Activated B cell treated with CpG ODN at 0.5 μM for 24 hours (primary cell): Measurements from ENCODE around the gene KAZN. TPM values are rescaled to one million over a fixed set of nuclear protein-coding genes. Genes with fewer than 3 reads are reported as not detected.

Experiments
- ATAC-seq: fragments of 200-7000 bp; cut with Tn5 transposase; one replicate; pipeline ENCODE4 v1.10.0; 2021; ENCODE audit warnings: low read depth, mild to moderate bottlenecking, moderate library complexity
- CTCF ChIA-PET: fragments of 350-600 bp; sonication (Branson Sonifier 250); formaldehyde crosslinking; loops from one replicate; lab custom pipeline; 2021; ENCODE audit warnings: antibody characterized with exemption; lab: Charles Lee
- POLR2A ChIA-PET: fragments of 350-600 bp; sonication (Branson Sonifier 250); formaldehyde crosslinking; loops from one replicate; lab custom pipeline; 2021; ENCODE audit warnings: antibody characterized with exemption; lab: Charles Lee
- DNase-seq: peaks from one replicate; pipeline ENCODE4 v3.0.0; 2022
- H3K27ac Mint-ChIP-seq: one replicate; pipeline ENCODE4 v1.8.0; 2020; ENCODE audit warnings: mixed read lengths
- H3K27me3 Mint-ChIP-seq: one replicate; pipeline ENCODE4 v1.8.0; 2021; ENCODE audit warnings: mixed read lengths
- H3K36me3 Mint-ChIP-seq: one replicate; pipeline ENCODE4 v1.8.0; 2021; ENCODE audit warnings: low read depth, mixed read lengths
- H3K4me1 Mint-ChIP-seq: one replicate; pipeline ENCODE4 v1.8.0; 2021; ENCODE audit warnings: mixed read lengths
- H3K4me3 Mint-ChIP-seq: one replicate; pipeline ENCODE4 v1.8.0; 2020; ENCODE audit warnings: mild to moderate bottlenecking, mixed read lengths
- H3K9me3 Mint-ChIP-seq: one replicate; pipeline ENCODE4 v1.8.0; 2020; ENCODE audit warnings: mixed read lengths
- CTCF ChIP-seq: fragments of 200-600 bp; IDR thresholded peaks from one replicate; pipeline ENCODE4 v1.8.0; 2022; ENCODE audit warnings: antibody characterized with exemption, mild to moderate bottlenecking
- intact Hi-C: fragments of 100-400 bp; cut with micrococcal nuclease; formaldehyde crosslinking; loops from one replicate; pipeline ENCODE4 v1.15.1; 2024
- total RNA-seq: library from RNA; stranded (reverse); gene quantifications from 2 replicates; pipeline ENCODE4 v1.2.3, GENCODE V29; 2022

KAZN gene
- total RNA-seq, 1 donor from 2014 or later, result 0.73 TPM

GRCh38 chr1:14778898-14779865, 180.7 kb downstream of the KAZN start:
- TF ChIP-seq CTCF, result peak; percentile 26
- Mint-ChIP-seq H3K4me1 (no peaks in the 10 kb centered on the region), H3K4me3 (no peak overlapping the region), H3K27me3 (peaks cover 6% of the 10 kb centered on the region), H3K27ac (no peak overlapping the region), H3K36me3 (no peaks in the 10 kb centered on the region), H3K9me3 (no peaks in the 10 kb centered on the region)
- no peak for ATAC-seq
- no peak for DNase-seq
- POLR2A ChIA-PET, result no interaction called here
- intact Hi-C loops, result no loop called here
- CTCF ChIA-PET, result interaction anchor here (1.3 to 1.9 kb wide), 3 partner anchors 248 to 320 kb away, joined by 5 to 8 read pairs (median 5); no protein-coding TSS in a partner anchor

GRCh38 chr1:14780271-14780670, 181.8 kb downstream of the KAZN start:
- Mint-ChIP-seq H3K4me1 (no peaks in the 10 kb centered on the region), H3K36me3 (no peaks in the 10 kb centered on the region), H3K27me3 (peaks cover 6% of the 10 kb centered on the region), H3K9me3 (no peaks in the 10 kb centered on the region), H3K4me3 (no peak overlapping the region), H3K27ac (no peak overlapping the region)
- CTCF ChIA-PET, result interaction anchor here (0.7 to 1.9 kb wide), 4 partner anchors 71 to 319 kb away, joined by 3 to 8 read pairs (median 5); no protein-coding TSS in a partner anchor
- intact Hi-C loops, result no loop called here
- POLR2A ChIA-PET, result no interaction called here
- no peak for ATAC-seq
- no peak for TF ChIP-seq CTCF
- DNase-seq, result no peak

- no peaks in the 10 kb centered on the region for H3K36me3 Mint-ChIP-seq
- ChIA-PET CTCF (no interaction called here), POLR2A (no interaction called here)
- no peak for TF ChIP-seq CTCF
- DNase-seq (no peak), ATAC-seq (no peak)
- no peak overlapping the region for H3K27ac Mint-ChIP-seq
- intact Hi-C loops, result no loop called here
- no peaks in the 10 kb centered on the region for H3K4me1 Mint-ChIP-seq
- no peak overlapping the region for H3K4me3 Mint-ChIP-seq
- peaks cover 6% of the 10 kb centered on the region for H3K27me3 Mint-ChIP-seq
- H3K9me3 Mint-ChIP-seq, result no peaks in the 10 kb centered on the region
Measured at GRCh38 chr1:14781811-14782210, 183.3 kb downstream of the KAZN start.

GRCh38 chr1:14782741-14783591, 184.5 kb downstream of the KAZN start:
- Mint-ChIP-seq H3K27me3 (no peaks in the 10 kb centered on the region), H3K9me3 (no peaks in the 10 kb centered on the region), H3K36me3 (no peaks in the 10 kb centered on the region), H3K4me3 (no peak overlapping the region), H3K27ac (no peak overlapping the region), H3K4me1 (no peaks in the 10 kb centered on the region)
- no peak for TF ChIP-seq CTCF
- DNase-seq (no peak), ATAC-seq (no peak)
- CTCF ChIA-PET, result no interaction called here
- intact Hi-C loops, result no loop called here
- POLR2A ChIA-PET, result no interaction called here

GRCh38 chr1:14783592-14783886, 185.1 kb downstream of the KAZN start:
- ChIA-PET CTCF (no interaction called here), POLR2A (no interaction called here)
- no peak for DNase-seq
- intact Hi-C loops, result no loop called here
- Mint-ChIP-seq H3K27me3 (no peaks in the 10 kb centered on the region), H3K9me3 (no peaks in the 10 kb centered on the region), H3K4me3 (no peak overlapping the region), H3K27ac (no peak overlapping the region), H3K36me3 (no peaks in the 10 kb centered on the region), H3K4me1 (no peaks in the 10 kb centered on the region)
- no peak for ATAC-seq
- TF ChIP-seq CTCF, result no peak
